ENCODE data around the gene IQCE.
"Not testable (repeated sequence)": the region's sequence is repeated elsewhere in the genome, so short reads cannot be mapped to it uniquely, and the experiment has no call there.

Gene IQCE

DNA sequence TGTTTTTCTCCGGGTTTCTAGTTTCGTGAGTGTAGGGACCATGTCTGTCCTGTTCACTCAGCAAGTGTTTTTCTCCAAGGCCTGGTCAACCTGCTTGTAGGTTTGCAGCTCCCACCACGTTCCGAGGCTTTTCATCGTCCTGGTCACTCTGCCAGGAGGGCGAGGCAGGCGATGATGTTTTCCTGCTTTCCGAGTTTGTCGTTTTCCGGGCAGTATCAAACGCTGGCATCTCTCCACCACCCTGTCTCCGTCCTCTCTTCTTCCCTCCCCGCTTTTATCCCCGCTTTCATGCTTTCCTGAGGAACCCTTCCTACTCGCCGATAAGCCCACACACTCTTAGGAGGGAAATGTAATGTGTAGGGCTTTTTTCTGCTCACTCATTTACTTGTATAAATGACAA, 11.2 kb downstream of the IQCE start:
- DNase-seq (ENCODE audit: low read depth): no peak
- H3K4me3 ChIP-seq (ENCODE audit: low read depth, low read length): no peak overlapping the region

DNA sequence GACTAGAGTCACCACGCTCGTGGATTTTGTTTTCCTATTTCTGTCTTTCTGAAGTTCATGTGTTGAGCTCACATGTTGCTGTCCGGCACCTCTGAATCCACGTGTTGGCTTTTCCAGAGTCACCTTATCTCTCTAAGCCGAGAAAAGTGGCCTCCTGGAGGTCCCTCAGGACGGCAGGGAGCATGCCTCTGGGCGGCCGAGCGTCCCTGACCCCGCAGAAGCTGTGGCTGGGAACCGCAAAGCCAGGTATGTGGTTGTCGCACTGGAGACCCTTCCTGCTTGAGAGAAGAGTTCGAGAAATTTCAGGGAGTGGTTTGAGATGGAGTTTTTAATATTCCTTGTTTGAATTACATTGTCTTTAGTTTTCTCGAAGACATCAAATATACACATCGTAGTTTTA, 12.6 kb downstream of the IQCE start:
- no peak overlapping the region for H3K4me3 ChIP-seq (ENCODE audit: low read depth, low read length)
- DNase-seq (ENCODE audit: low read depth): no peak

DNA sequence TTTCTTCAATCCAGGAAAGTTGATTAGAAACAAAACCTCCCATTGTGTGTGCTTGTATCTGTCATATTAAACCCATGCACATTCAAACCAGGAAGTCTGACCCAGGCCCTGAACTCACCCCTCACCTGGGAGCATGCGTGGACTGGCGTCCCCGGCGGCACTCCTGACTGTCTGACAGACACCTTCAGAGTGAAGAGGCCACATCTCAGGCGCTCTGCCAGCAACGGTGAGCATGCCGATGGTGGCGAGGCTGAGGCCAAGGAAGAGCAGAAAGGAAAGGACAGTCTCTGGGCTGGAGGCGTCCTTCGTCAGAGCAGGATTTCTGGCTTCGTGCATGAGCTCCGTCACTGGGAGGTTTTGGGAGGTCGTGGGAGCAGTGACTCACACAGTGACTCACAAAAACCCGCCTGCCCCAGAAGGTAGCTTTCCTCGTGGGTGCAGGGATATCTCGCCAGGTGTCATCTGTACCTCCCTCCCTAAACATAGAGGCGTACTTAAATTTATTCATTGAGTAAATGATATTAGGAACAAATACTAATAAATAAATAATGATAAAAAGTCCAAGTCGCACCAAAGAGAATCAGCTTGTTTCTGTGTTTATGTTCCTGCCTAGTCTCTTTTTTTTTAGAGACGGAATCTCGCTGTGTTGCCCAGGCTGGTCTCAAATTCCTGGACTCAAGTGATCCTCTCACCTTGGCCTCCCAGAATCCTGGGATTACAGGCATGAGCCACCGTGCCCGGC, 13.5 kb downstream of the IQCE start:
- DNase-seq (ENCODE audit: low read depth): no peak
- H3K4me3 ChIP-seq (ENCODE audit: low read depth, low read length): no peak overlapping the region

DNA sequence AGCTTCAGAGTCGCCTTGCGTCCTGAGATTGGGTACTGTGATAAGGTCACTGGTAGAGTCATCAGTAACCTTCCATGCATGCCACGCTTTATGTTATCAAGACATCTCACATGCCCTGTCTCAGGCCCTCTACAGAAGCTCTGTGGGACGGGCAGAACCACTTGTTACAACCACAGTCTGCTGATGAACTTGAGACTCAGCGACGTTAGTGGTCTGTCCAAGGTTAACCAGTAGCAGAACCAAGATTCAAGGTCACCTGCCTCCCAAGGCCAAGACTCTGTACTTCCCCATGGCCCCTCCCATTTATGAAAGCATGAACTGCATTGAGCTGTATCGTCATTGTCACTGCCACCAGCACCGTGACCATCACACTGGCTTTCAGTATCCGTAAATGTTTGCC, 15.0 kb downstream of the IQCE start:
- DNase-seq (ENCODE audit: low read depth): no peak
- H3K4me3 ChIP-seq (ENCODE audit: low read depth, low read length): no peak overlapping the region

DNA sequence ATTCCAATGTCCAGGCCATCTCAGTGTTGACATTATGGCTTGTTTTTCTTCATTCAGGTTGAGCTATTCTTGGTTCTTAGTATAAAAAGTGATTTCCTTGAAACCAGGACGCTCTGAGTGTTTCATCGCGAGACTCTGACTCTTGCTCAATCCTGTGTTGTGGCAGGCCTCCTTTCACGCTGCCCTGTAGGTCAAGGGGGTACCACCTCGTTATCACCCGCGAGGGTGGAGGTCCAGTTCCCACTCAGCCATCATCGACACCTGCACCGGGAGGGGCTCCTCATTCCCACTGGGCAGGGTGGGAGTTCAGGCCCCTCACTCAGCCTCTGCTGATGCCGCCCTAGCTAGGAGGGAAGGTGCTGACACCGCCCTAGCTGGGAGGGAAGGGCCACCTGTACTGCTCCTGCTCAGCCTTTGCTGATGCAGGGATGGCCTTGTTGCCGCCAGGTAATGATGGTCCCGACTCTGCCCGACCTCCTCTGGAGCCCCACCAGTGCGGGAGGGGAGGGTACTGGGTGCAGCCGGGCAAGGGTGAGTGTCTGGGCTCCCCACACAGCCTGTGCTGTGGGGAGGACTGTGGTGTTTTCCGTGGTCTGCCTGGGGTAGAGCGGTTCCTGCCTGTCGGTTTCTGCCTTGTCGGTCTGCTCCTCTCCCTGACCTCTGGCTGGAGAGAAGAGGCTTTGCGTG, 16.4 kb downstream of the IQCE start:
- no peak for DNase-seq (ENCODE audit: low read depth)

DNA sequence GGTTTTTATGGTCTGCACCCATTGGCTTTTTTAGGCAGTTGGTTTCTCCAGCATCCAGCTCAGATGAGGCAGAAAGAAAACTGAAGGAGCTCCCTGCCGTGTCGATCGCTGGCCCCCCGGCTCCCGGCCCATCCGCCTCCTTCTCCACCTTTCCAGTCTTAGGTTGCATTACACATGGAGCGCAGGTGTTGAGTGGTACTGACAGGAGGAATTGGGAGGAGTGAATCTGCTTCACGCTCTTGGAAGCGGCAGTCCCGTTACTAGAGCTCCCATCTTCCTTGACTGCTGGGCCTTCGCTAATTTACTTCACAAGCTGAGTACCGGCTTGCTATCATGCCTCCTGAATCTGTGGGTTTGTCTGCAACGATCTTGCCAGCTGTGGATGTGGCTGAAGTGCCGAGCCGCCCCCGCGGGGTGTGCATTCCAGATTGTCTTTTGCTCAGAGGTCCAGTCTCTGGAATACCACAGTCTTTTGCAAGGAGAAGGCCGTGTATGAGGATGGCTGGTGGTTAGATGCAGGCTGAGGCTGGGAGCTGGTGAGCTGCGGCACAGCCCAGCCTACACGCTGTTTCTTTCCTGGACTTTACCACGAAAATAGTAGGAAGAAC, 17.1 kb downstream of the IQCE start:
- no peak overlapping the region for H3K4me3 ChIP-seq (ENCODE audit: low read depth, low read length)
- DNase-seq (ENCODE audit: low read depth): no peak

More for the DNA sequence above, 16.4 kb downstream of the IQCE start:
- H3K4me3 ChIP-seq (ENCODE audit: low read depth, low read length): no peak overlapping the region

DNA sequence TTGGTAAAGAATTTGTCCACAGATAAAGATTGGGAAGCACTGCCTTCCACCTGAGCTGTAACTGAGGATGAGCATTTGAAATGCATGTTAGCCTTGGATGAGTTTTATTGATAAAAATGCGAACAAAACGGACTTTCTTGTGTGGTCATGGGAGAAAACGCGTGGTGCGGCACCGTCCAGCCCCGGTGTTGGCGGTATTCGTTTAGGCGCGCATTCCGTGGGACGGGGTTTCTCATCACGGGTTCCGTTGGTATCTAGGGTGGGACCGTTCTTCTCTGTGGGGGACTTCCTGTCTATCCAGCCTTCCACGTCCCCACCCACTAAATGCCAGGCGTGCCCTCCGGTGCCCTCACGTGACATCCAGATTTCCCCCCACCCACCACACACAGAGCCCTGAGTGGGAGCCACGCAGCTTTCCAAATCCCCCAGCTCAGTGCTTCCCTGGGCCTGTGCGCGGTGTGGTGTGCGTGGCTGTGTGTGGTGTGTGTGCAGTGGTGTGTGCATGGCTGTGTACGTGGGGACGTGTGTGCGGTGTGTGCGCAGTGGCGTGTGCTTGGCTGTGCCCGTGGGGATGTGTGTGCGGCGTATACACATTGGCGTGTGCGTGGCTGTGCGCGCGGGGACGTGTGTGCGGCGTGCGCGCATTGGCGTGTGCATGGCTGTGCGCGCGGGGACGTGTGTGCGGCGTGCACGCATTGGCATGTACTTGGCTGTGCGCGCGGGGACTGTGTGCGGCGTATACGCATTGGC, 18.1 kb downstream of the IQCE start:
- DNase-seq (ENCODE audit: low read depth): no peak
- no peak overlapping the region for H3K4me3 ChIP-seq (ENCODE audit: low read depth, low read length)

DNA sequence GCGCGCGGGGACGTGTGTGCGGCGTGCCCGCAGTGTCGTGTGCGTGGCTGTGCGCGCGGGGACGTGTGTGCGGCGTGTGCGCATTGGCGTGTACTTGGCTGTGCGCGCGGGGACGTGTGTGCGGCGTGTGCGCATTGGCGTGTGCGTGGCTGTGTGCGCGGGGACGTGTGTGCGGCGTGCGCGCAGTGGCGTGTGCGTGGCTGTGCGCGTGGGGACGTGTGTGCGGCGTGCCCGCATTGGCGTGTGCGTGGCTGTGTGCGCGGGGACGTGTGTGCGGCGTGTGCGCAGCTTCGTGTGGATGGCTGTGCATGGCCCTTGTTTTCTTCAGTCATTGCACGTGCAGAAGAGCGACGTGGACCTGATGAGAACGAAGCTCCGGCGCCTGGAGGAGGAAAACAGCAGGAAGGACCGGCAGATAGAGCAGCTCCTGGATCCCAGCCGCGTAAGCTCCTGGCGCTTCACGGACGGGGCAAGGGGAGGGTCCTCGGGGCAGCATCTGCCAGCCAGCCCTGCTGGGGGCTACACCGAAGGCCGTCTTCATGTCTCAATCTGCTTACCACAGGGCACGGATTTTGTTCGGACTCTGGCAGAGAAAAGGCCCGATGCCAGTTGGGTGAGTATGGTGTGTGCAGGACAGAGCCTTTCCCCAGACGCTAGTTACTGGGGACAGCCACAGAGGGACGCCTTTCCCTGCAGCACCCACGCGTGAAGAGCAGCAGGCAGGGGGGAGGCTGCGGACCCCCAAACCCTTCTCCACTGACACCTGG, 19.3 kb downstream of the IQCE start:
- DNase-seq (ENCODE audit: low read depth): no peak
- no peak overlapping the region for H3K4me3 ChIP-seq (ENCODE audit: low read depth, low read length)

DNA sequence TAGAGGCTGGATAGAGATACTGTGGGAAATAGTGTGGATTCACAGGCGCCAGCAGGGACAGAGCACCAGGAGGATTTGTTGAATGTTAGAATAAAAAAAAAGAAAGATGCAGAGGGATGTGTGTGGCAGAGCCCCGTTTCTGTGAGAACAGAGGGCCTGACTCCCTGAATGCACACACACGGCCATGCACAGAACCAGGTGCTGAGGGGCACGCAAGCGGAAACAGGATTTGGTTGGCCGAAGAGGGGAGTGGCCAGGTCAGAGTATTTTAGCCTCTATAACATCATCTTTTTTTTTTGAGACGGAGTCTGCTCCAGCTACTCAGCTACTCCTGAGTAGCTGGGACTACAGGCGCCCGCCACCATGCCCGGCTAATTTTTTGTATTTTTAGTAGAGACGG, 21.9 kb downstream of the IQCE start:
- H3K4me3 ChIP-seq (ENCODE audit: low read depth, low read length): no peak overlapping the region
- DNase-seq (ENCODE audit: low read depth): no peak

DNA sequence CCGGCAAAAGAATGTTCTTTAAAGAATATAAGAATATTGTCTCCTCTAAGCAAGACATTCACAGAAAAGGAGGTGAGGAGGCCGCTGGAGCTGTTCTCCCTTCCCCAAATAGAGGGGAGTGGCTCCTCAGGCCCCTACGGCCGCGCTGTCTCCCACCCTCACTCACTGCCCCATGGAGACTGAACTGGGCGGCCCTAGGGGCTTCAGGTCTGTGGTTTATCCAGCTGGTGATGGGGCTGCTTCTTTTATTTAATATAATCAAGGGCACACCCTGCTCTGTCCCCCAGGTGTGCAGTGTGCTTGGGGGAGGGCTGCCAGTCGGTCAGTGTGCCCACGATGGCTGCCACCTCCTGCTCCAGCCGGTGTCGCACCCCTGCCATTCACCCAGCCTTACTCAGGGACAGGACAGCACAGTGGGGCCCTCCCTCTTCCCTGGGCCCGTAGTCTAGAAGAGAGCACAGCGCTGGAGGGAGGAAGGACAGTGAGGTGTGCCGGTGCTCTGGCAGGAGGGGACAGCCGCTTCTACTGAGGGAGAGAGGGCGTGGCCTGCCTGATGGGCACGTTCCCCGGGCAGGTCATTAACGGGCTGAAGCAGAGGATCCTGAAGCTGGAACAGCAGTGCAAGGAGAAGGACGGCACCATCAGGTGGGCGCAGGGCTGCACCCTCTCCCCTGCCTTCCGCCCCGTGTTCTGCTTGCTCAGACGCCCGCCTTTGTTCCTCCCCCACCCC, 23.4 kb downstream of the IQCE start:
- DNase-seq (ENCODE audit: low read depth): no peak
- no peak overlapping the region for H3K4me3 ChIP-seq (ENCODE audit: low read depth, low read length)

DNA sequence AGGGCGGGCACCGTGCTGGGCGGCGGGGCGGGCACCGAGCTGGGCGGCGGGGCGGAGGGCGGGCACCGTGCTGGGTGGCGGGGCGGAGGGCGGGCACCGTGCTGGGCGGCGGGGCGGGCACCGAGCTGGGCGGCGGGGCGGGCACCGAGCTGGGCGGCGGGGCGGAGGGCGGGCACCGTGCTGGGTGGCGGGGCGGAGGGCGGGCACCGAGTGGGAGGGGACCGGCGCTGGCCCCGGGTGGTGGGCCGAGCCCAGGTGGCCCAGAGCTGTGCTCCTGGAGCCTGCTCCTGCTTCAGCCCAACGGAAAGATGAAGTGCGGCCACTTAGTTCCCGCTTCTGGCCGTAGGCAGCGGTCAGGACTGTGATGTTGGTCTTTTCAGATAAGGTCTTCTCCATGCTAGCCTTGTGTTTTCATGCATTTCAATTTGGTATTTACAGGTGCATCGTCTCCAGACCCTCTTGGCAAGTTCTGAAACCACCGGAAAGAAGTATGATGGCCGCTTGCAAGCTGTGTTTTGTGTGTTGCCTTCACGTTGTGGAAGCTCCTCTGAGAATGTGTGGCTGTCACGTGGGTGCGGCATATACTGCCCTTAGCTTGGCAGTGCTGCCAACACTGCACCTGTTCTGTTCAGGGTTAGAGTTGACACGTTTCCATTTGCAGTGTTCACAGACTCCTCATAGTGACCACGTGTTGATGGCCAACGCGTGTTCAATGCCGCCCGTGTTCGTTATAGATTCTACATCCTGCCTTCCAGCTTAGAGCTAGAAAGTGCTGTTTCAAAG, 25.2 kb downstream of the IQCE start:
- no peak overlapping the region for H3K4me3 ChIP-seq (ENCODE audit: low read depth, low read length)
- no peak for DNase-seq (ENCODE audit: low read depth)

DNA sequence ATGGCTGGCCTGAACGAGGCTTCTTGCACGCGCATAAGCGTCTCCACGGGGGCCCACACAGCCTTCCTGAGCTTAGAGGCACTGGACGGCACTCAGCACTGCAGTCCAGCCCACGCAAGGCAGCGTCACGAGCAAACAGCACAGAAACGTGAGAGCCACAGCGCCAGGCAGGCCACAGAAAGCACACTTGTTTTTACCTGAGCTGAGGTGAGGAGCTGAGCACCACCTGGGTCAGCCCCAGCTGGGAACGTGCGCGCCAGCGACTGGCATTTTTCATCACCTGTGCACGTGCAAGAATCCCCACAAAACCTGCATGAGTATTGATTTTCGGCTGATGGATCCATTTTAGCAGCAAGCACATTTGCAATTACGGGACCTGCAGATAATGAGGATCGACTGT, 26.7 kb downstream of the IQCE start:
- no peak overlapping the region for H3K4me3 ChIP-seq (ENCODE audit: low read depth, low read length)
- no peak for DNase-seq (ENCODE audit: low read depth)

DNA sequence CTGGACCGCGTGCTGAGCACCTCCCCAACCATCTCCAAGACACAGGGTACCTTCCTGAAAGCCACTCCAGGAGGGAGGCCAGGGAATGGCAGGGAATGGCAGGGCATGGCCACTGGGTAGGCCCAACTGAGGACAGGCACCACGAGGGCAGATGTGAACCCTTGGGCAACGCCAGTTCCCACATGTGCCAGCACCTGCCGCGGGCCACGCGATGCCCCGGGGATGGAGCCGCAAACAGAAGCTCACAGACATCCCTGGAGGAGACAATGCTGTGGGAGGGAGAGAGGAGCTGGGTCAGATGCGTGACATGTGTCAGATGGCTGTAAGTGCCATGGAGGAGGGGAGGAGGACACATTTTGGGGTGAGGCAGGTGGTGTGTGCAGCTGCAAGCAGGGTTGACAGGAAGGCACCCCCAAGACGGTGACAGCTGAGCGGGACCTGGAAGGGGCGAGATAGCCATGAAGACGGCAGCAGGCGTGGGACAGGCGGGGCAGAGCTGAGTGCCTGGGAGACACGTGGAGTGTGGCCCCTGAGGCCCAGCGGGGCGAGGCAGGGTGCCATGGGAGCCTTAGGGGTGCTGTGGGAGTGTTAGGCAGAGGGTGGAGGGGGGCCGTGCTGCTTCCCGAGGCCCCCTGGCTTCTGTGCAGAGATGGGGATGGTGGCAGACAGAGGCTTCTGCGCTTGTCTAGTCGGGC, 27.7 kb downstream of the IQCE start:
- no peak overlapping the region for H3K4me3 ChIP-seq (ENCODE audit: low read depth, low read length)

DNA sequence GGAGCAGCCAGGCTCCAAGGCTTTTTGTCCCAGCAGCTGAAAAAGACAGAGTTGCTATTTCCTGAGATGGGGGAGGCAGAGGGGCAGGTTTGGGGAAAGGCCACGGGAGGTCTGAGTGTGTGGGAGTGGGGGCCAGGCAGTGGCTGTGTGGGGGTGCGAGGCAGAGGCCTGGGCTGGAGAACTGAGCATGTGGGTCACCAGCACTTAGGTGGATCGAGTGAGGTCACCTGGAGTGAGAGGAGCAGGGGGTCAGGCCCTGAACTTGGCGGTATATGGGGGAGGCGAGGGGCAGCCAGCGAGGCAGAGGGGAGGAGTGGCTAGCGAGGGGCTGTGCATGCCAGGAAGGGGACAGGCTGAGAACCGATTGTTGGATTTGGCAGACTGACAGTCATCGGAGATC, 28.4 kb downstream of the IQCE start:
- no peak overlapping the region for H3K4me3 ChIP-seq (ENCODE audit: low read depth, low read length)
- no peak for DNase-seq (ENCODE audit: low read depth)

More for the DNA sequence above, 27.7 kb downstream of the IQCE start:
- no peak for DNase-seq (ENCODE audit: low read depth)

DNA sequence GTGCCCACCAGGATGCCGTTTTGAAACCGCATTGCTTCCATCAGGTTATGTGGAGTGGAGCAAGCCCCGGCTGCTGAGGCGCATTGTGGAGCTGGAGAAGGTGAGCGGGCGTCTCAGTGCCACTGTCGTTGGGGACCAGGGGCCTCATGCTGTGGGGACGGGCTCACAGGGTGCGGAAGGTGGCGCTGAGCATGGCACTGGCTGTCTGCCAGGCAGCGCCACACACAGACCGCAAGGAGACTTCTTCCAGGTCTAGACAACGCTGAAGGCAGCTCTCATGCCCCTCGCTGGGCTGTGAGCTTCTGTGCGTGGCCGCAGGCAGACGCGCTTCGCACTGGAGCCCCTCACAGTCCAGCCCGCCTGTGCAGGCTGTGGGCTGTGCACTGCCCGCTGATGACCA, 29.0 kb downstream of the IQCE start:
- DNase-seq (ENCODE audit: low read depth): no peak

DNA sequence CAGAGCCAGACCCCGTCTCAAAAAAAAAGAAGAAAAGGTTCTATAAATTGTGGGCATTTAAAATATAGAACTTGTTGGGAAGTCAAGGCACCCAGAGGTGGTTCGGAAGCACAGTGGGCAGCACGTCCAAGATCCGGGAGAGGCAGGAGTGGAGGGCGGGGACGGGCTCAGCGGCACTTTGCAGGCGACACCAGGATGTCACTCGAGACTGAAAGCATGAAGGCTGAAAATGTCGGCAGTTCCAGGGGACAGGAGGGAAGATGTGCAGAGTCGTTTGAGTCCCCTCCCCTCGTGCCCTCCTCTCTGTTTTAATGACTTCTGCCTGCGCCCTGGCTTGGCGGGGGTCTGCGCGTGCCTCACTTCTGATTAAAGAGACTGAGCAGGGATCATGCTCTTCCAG, 30.6 kb downstream of the IQCE start:
- no peak for DNase-seq (ENCODE audit: low read depth)
- no peak overlapping the region for H3K4me3 ChIP-seq (ENCODE audit: low read depth, low read length)

More for the DNA sequence above, 29.0 kb downstream of the IQCE start:
- no peak overlapping the region for H3K4me3 ChIP-seq (ENCODE audit: low read depth, low read length)

DNA sequence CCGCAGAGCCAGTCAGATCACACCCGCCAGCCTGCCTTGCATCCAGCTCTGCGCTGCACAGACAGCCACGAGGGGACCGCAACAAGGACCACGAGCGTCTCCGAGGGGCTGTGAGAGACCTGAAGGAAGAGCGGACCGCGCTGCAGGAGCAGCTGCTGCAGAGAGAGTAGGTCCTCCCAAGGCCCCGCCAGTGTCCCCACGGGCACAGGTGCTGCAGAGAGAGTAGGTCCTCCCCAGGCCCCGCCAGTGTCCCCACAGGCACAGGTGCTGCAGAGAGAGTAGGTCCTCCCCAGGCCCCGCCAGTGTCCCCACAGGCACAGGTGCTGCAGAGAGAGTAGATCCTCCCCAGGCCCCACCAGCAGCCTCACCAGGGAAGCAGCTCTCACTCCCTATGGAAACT, 31.2 kb downstream of the IQCE start:
- not testable (repeated sequence) for H3K4me3 ChIP-seq (ENCODE audit: low read depth, low read length); DNase-seq (ENCODE audit: low read depth)

Data from skeletal muscle cell (primary cell).